Measurements from ENCODE around the gene SCUBE2. TPM values are rescaled to one million over a fixed set of nuclear protein-coding genes. Genes with fewer than 3 reads are reported as not detected.

SCUBE2 gene
- total RNA-seq, 1 donor from 2014 or later, result not detected

- peaks cover 42% of the 10 kb centered on the region for H3K27me3 Mint-ChIP-seq
- intact Hi-C loops (cut with micrococcal nuclease), result no loop called here
- ATAC-seq (ENCODE audit: low read depth) (no peak), DNase-seq (no peak)
- no peaks in the 10 kb centered on the region for H3K9me3 Mint-ChIP-seq
- H3K27ac Mint-ChIP-seq, result no peak overlapping the region
- TF ChIP-seq CTCF (IDR thresholded peaks at IDR 0.05), result no peak
- H3K4me3 Mint-ChIP-seq, result peak overlapping the region; percentile 77
- H3K4me1 Mint-ChIP-seq, result peaks cover 15% of the 10 kb centered on the region
- H3K36me3 Mint-ChIP-seq (ENCODE audit: low read depth), result no peaks in the 10 kb centered on the region
- ChIA-PET POLR2A (interaction anchor here (0.7 to 1.8 kb wide), 2 partner anchors 39 to 1455 kb away, joined by 6 to 8 read pairs; partner anchors contain the start of gene TMEM9B), CTCF (no interaction called here)
Observed at GRCh38 chr11:9002920-9003572, 88.4 kb downstream of the SCUBE2 start.

GRCh38 chr11:9001736-9002135, 89.7 kb downstream of the SCUBE2 start:
- DNase-seq (no peak), ATAC-seq (ENCODE audit: low read depth) (peak; percentile 40)
- Mint-ChIP-seq H3K27me3 (peaks cover 42% of the 10 kb centered on the region), H3K4me1 (peaks cover 15% of the 10 kb centered on the region), H3K36me3 (ENCODE audit: low read depth) (no peaks in the 10 kb centered on the region), H3K4me3 (no peak overlapping the region), H3K9me3 (no peaks in the 10 kb centered on the region), H3K27ac (no peak overlapping the region)
- ChIA-PET POLR2A (no interaction called here), CTCF (no interaction called here)
- intact Hi-C loops (cut with micrococcal nuclease), result no loop called here
- TF ChIP-seq CTCF (IDR thresholded peaks at IDR 0.05), result no peak

GRCh38 chr11:8998017-8998416, 93.4 kb downstream of the SCUBE2 start:
- H3K4me3 Mint-ChIP-seq, result no peak overlapping the region
- ATAC-seq (ENCODE audit: low read depth) (no peak), DNase-seq (no peak)
- H3K9me3 Mint-ChIP-seq, result no peaks in the 10 kb centered on the region
- intact Hi-C loops (cut with micrococcal nuclease), result no loop called here
- H3K4me1 Mint-ChIP-seq, result peaks cover 3% of the 10 kb centered on the region
- POLR2A ChIA-PET, result no interaction called here
- CTCF ChIA-PET, result no interaction called here
- TF ChIP-seq CTCF (IDR thresholded peaks at IDR 0.05), result no peak
- no peak overlapping the region for H3K27ac Mint-ChIP-seq
- peaks cover 30% of the 10 kb centered on the region for H3K27me3 Mint-ChIP-seq
- no peaks in the 10 kb centered on the region for H3K36me3 Mint-ChIP-seq (ENCODE audit: low read depth)

DNA sequence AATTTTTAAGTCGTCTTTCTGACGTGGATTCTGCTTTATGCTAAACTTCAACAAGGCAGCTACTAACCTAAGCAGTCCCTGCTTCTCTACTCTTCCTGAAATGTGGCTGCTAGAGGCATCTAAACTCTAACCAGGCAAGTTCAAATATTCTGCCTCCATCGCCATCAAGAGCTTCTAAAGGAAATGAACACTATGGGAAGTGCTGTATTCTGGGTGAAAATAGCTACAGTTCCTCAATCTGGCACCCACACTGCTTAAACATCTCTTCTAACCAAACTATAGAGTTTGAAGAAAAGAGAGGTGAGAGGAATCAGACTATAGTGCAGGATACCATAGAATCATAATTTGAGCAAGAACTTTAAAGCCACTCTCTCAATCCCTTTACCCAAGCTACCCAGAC, 93.9 kb downstream of the SCUBE2 start:
- Mint-ChIP-seq H3K4me1 (peaks cover 2% of the 10 kb centered on the region), H3K27ac (no peak overlapping the region), H3K4me3 (no peak overlapping the region), H3K27me3 (peaks cover 25% of the 10 kb centered on the region), H3K9me3 (no peaks in the 10 kb centered on the region), H3K36me3 (ENCODE audit: low read depth) (no peaks in the 10 kb centered on the region)
- ChIA-PET POLR2A (no interaction called here), CTCF (no interaction called here)
- no peak for ATAC-seq (ENCODE audit: low read depth)
- no peak for TF ChIP-seq CTCF (IDR thresholded peaks at IDR 0.05)
- no peak for DNase-seq
- intact Hi-C loops (cut with micrococcal nuclease), result no loop called here

- DNase-seq (no peak), ATAC-seq (ENCODE audit: low read depth) (no peak)
- Mint-ChIP-seq H3K27ac (no peak overlapping the region), H3K4me3 (no peak overlapping the region), H3K9me3 (no peaks in the 10 kb centered on the region), H3K36me3 (ENCODE audit: low read depth) (no peaks in the 10 kb centered on the region), H3K27me3 (peaks cover 13% of the 10 kb centered on the region), H3K4me1 (no peaks in the 10 kb centered on the region)
- intact Hi-C loops (cut with micrococcal nuclease), result no loop called here
- no peak for TF ChIP-seq CTCF (IDR thresholded peaks at IDR 0.05)
- ChIA-PET CTCF (no interaction called here), POLR2A (no interaction called here)
Observed at GRCh38 chr11:8989453-8989852, 101.9 kb downstream of the SCUBE2 start.
